Ovary (tissue), 10 donors: Measurements from ENCODE around the gene SH3BP4. TPM values are rescaled to one million over a fixed set of nuclear protein-coding genes. Genes with fewer than 3 reads are reported as not detected.

ENCODE experiments used
- DNase-seq, 5 donors: peaks; one replicate each; pipeline ENCODE4 v3.0.0-alpha.2; 2019 to 2020
- H3K27ac ChIP-seq, 2 donors: fragments of 200-600 bp; one replicate each; pipeline versions ENCODE4 v1.5.1 to v1.8.0; 2019 to 2022
- H3K27me3 ChIP-seq: fragments of 200-600 bp; one replicate; pipeline ENCODE4 v1.8.0; 2022
- H3K36me3 ChIP-seq: fragments of 200-600 bp; sonication (generic); one replicate; pipeline ENCODE4 v1.5.1; 2019
- H3K4me1 ChIP-seq: one replicate; pipeline ENCODE4 v1.8.1; 2013; ENCODE audit warnings: mild to moderate bottlenecking, moderate library complexity; ENCODE audit not compliant: insufficient read depth
- H3K4me3 ChIP-seq: fragments of 200-600 bp; sonication (generic); one replicate; pipeline ENCODE4 v1.5.1; 2017
- H3K9me3 ChIP-seq, 2 donors: fragments of 200-600 bp in 1 of 2; sonication (generic) in 1 of 2; one replicate each; pipeline versions ENCODE4 v1.5.1 to v1.8.1; 2013 to 2019; ENCODE audit warnings: mild to moderate bottlenecking in 1 of 2, moderate library complexity in 1 of 2
- EP300 ChIP-seq: sonication (generic); formaldehyde crosslinking; IDR thresholded peaks from one replicate; pipeline ENCODE4 v1.6.1; 2017; ENCODE audit warnings: antibody characterized with exemption
- POLR2A ChIP-seq: fragments of 450-650 bp; IDR thresholded peaks from one replicate; pipeline ENCODE4 v1.6.1; 2017; ENCODE audit warnings: antibody characterized with exemption, mild to moderate bottlenecking, moderate library complexity
- WGBS, 3 donors: extraction: QIAGEN DNeasy Blood & Tissue Kit in 1 of 3; methylation state at CpG; one replicate each; pipeline versions ENCODE4 v1.1.5 to v1.1.7; 2013 to 2017; 5-methylcytosine and 5-hydroxymethylcytosine counted together
- intact Hi-C, 4 donors: fragments of 100-400 bp; cut with DNase I; formaldehyde crosslinking; loops; one replicate each; pipeline versions ENCODE4 v1.11.0 to v1.15.1; 2022 to 2023
- long read RNA-seq, 3 donors: library from polyadenylated mRNA in 2 of 3; unstranded in 2 of 3; transcript quantifications; one replicate each; pipeline ENCODE4 v2.0.0 and lab custom pipeline, GENCODE V29; 2021 to 2026
- polyA plus RNA-seq, 2 donors: library from polyadenylated mRNA; stranded (reverse); fragments of 200-250 nt in 1 of 2; fragments of 350-450 nt in 1 of 2; fragmentation: Illumina TruSeq in 1 of 2; extraction: RNeasy Lipid Tissue Mini Kit (QIAGEN cat#74804) in 1 of 2; gene quantifications; one replicate each; pipeline ENCODE4 v1.2.3, GENCODE V29; 2013 to 2014
- total RNA-seq, 7 donors: library from RNA; depleted of rRNA in 2 of 7; stranded (reverse); fragments of >200 nt in 2 of 7; fragmentation: NEBNext Ultra II Directional in 3 of 7; extraction: Animal tissue kit (Norgen Biotek cat#: 25700) in 3 of 7; gene quantifications; one replicate each; pipeline versions ENCODE4 v1.1.0 to v1.2.4, GENCODE V29; 2016 to 2023
- TF ChIP-seq, protein P1 (sequence below), 3 donors: fragments of 450-650 bp in 2 of 3; fragments of 200-600 bp in 1 of 3; IDR thresholded peaks; one replicate each; pipeline versions ENCODE4 v1.5.1 to v1.8.0; 2016 to 2022; ENCODE audit warnings: antibody characterized with exemption in 3 of 3, mild to moderate bottlenecking in 1 of 3
- donor health status: DM: no; HTN: no; CAD: no; lungs with moderate emphysema.
- donor health status: DM: no; HTN: no; CAD: no.
- donor health status: Bipolar disorder and iron deficiency.
- donor health status: DM: yes; HTN: yes; CAD: no.
- donor health status: DM: no; HTN: no; CAD: no.
- donor health status: DM: yes; HTN: yes; CAD: no.

The SH3BP4 gene
- total RNA-seq = 10 to 100 TPM; 21.2 to 44.9 (median 37.4) TPM
- polyA plus RNA-seq = 10 to 100 TPM; 20.3 to 29.3 TPM
- long read RNA-seq, donor 1, partial matches to known transcripts = 35 of 37 reads
- long read RNA-seq, donor 1, other reads (novel, unspliced or antisense) = 2 of 37 reads
- long read RNA-seq, donor 2, full-length matches to known transcripts = 4 of 11 reads
- long read RNA-seq, donor 2, partial matches to known transcripts = 7 of 11 reads
- long read RNA-seq, donor 2, other reads (novel, unspliced or antisense) = 0 of 11 reads
- long read RNA-seq, donor 3, full-length matches to known transcripts = 5 of 69 reads
- long read RNA-seq, donor 3, partial matches to known transcripts = 61 of 69 reads
- long read RNA-seq, donor 3, other reads (novel, unspliced or antisense) = 3 of 69 reads

DNA sequence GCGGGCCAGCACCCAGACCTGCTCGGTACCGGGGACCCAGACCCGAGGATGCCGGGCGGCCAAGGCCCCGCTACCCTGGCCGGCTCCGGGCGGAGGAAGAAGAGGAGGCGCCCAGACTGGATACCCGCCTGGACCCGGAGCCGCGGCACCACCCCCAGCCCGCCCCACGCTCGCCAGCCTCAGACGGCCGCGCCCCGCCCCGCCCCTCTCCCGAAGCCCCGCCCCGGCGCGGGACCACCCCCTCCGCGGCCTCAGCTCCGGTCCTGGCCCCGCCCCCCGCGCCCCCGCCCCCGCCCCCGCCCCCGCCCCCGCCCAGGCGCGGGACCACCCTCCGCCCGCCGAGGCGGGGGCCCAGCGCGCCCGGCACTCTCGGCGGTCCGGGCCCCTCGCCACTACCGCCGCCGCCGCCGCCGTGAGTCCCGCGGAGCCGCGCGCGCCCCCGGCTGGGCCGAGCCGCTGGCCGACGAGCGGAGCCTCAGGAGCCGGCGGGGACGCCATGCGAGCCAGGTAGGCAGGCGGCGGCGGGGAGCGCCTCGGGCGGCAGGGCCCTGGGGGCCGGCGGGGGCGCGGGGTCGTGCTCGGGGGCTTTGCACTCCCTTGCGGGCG lies at the start of gene SH3BP4:
SH3BP4 (plus strand) TSS at position 354 of the 606 bp plus-strand sequence. CDS start 82,986 bp downstream, outside the sequence.
- peak; percentile 84 to 91 (median 87) for DNase-seq
- Histone ChIP-seq H3K4me3 (peak within 1 kb of the TSS; percentile 79), H3K27ac (peak within 1 kb of the TSS; percentile 58 to 70), H3K4me1 (peaks cover 16% of the 10 kb centered on the region), H3K27me3 (no peaks in the 10 kb centered on the region), H3K36me3 (no peaks in the 10 kb centered on the region), H3K9me3 (no peaks in the 10 kb centered on the region)
- WGBS, 3 donors = 0 to 2% (median 1%) methylated on average over 10 to 82 of the region's 88 CpGs
- TF ChIP-seq, protein P1, sequence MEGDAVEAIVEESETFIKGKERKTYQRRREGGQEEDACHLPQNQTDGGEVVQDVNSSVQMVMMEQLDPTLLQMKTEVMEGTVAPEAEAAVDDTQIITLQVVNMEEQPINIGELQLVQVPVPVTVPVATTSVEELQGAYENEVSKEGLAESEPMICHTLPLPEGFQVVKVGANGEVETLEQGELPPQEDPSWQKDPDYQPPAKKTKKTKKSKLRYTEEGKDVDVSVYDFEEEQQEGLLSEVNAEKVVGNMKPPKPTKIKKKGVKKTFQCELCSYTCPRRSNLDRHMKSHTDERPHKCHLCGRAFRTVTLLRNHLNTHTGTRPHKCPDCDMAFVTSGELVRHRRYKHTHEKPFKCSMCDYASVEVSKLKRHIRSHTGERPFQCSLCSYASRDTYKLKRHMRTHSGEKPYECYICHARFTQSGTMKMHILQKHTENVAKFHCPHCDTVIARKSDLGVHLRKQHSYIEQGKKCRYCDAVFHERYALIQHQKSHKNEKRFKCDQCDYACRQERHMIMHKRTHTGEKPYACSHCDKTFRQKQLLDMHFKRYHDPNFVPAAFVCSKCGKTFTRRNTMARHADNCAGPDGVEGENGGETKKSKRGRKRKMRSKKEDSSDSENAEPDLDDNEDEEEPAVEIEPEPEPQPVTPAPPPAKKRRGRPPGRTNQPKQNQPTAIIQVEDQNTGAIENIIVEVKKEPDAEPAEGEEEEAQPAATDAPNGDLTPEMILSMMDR (IDR thresholded peaks at IDR 0.05) = no peak
- TF ChIP-seq EP300 = no peak
- TF ChIP-seq POLR2A = no peak
- intact Hi-C loops = loop anchor here in 1 of 4 donors (5.0 kb wide), 1 partner anchor 46 kb away; no protein-coding TSS in a partner anchor

DNA sequence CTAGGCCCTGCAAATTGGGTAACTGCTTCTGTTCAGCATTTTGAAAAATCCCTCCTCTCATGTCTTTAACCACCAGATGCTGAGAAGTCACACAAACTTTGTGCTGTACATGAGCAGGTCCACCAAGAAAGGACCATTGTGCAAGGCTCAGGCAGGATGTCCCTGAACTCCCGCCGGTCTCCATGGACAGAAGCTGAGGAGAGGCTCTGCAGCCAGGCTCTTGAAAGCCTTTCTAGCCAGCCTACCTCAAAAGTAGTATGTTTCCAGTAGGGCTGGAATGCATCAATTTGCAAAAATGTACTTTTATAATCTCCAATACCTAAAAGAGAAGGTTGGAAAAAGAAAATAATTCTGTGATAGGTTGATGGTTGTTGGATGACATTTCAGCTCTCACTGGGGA lies 47.0 kb upstream of the SH3BP4 start:
- Histone ChIP-seq H3K27me3 (no peaks in the 10 kb centered on the region), H3K9me3 (no peaks in the 10 kb centered on the region), H3K4me1 (no peaks in the 10 kb centered on the region), H3K27ac (no peak overlapping the region), H3K36me3 (no peaks in the 10 kb centered on the region), H3K4me3 (no peak overlapping the region)
- TF ChIP-seq POLR2A (no peak), EP300 (no peak)
- TF ChIP-seq, protein P1 (IDR thresholded peaks at IDR 0.05) = no peak
- intact Hi-C loops = no loop called here
- DNase-seq = no peak
- 97 to 98% (median 97%) methylated on average over 2 of the region's 2 CpGs for WGBS, 3 donors

DNA sequence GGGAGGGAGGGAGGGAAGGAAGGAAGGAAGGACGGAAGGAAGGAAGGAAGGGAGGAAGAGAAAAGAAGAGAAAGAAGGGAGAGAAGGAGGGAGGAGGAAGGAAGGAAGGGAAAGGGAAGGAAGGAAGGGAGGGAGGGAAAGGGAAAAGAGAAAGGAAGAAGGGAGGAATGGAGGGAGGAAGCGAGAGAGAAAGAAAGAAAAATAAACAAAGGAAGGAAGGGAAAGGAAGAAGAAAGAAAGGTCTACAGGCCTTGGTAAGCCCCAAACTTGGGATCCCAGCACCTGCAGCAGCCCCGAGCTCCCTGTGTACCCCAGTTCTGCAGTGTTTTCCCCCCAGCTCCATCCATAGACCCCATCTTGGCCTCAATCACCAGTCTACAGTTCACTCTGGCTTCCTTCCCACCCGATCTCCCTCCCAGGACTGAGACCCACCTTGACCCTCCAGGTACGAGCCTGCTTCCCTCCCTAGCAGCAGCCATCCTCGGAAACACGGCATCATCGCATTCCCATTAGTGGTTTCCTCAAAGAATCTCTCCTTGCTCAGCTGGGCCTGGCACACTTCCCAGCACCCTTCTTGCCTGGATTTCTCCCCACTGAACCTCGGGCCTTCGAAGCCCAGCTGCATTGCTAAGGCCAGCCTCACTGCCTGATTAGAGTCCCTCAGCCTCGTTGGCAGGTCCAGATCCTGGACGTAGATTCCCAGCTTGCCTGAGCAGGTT lies 46.1 kb upstream of the SH3BP4 start:
- Histone ChIP-seq H3K36me3 (no peaks in the 10 kb centered on the region), H3K27me3 (no peaks in the 10 kb centered on the region), H3K27ac (no peak overlapping the region), H3K4me1 (no peaks in the 10 kb centered on the region), H3K4me3 (no peak overlapping the region), H3K9me3 (no peaks in the 10 kb centered on the region)
- intact Hi-C loops = no loop called here
- peak; percentile 30 to 70 (median 44) for DNase-seq
- 53 to 65% (median 57%) methylated on average over 12 of the region's 12 CpGs for WGBS, 3 donors
- no peak for TF ChIP-seq EP300
- TF ChIP-seq, protein P1 (IDR thresholded peaks at IDR 0.05) = no peak

- Histone ChIP-seq H3K9me3 (no peaks in the 10 kb centered on the region), H3K4me1 (no peaks in the 10 kb centered on the region), H3K27ac (no peak overlapping the region), H3K27me3 (no peaks in the 10 kb centered on the region), H3K4me3 (no peak overlapping the region), H3K36me3 (no peaks in the 10 kb centered on the region)
- no peak for DNase-seq
- intact Hi-C loops = no loop called here
- TF ChIP-seq, protein P1 (IDR thresholded peaks at IDR 0.05) = no peak
- TF ChIP-seq POLR2A (no peak), EP300 (no peak)
- WGBS, 3 donors = 74 to 84% (median 77%) methylated on average over 3 of the region's 3 CpGs
Measured at GRCh38 chr2:234910186-234910679, 41.6 kb upstream of the SH3BP4 start.
